ENCODE measurements around the gene ATP6V0C. TPM values are rescaled to one million over a fixed set of nuclear protein-coding genes. Genes with fewer than 3 reads are reported as not detected.
A peak's percentile ranks its signal among the peaks of the same experiment; 100 is the strongest.

Gene ATP6V0C
- polyA plus RNA-seq, 1 experiment: 32.9 TPM

GRCh38 chr16:2483939-2484897 is 29.5 kb upstream of the ATP6V0C start:
- H3K27me3 ChIP-seq (ENCODE audit: control insufficient read depth, insufficient read depth, low read length): no peaks in the 10 kb centered on the region
- peaks cover 7% of the 10 kb centered on the region for H3K36me3 ChIP-seq (ENCODE audit: control insufficient read depth, insufficient read depth, low read length)
- H3K4me3 ChIP-seq (ENCODE audit: low read depth, low read length): no peak overlapping the region
- no peak for DNase-seq (ENCODE audit: low read depth)
- no peak for TF ChIP-seq CTCF (IDR thresholded peaks at IDR 0.05; ENCODE audit: insufficient read depth, low read depth, low read length)
- CTCF ChIA-PET: interaction anchor here (0.9 to 8.3 kb wide), 3 partner anchors 17 to 54 kb away, joined by 3 to 63 read pairs (median 4); no protein-coding TSS in a partner anchor
- POLR2A ChIA-PET: no interaction called here

- TF ChIP-seq CTCF (IDR thresholded peaks at IDR 0.05; ENCODE audit: insufficient read depth, low read depth, low read length): no peak
- no peaks in the 10 kb centered on the region for H3K27me3 ChIP-seq (ENCODE audit: control insufficient read depth, insufficient read depth, low read length)
- POLR2A ChIA-PET: no interaction called here
- no peak for DNase-seq (ENCODE audit: low read depth)
- CTCF ChIA-PET: interaction anchor here (0.8 to 8.3 kb wide), 4 partner anchors 16 to 62 kb away, joined by 3 to 63 read pairs (median 4); no protein-coding TSS in a partner anchor
- no peak overlapping the region for H3K4me3 ChIP-seq (ENCODE audit: low read depth, low read length)
- peaks cover 5% of the 10 kb centered on the region for H3K36me3 ChIP-seq (ENCODE audit: control insufficient read depth, insufficient read depth, low read length)
Measured at GRCh38 chr16:2484898-2485508, 28.7 kb upstream of the ATP6V0C start.

- ChIA-PET CTCF (interaction anchor here (0.8 to 8.3 kb wide), 3 partner anchors 16 to 63 kb away, joined by 3 to 63 read pairs (median 4); no protein-coding TSS in a partner anchor), POLR2A (no interaction called here)
- TF ChIP-seq CTCF (IDR thresholded peaks at IDR 0.05; ENCODE audit: insufficient read depth, low read depth, low read length): no peak
- Histone ChIP-seq H3K36me3 (ENCODE audit: control insufficient read depth, insufficient read depth, low read length) (peaks cover 12% of the 10 kb centered on the region), H3K27me3 (ENCODE audit: control insufficient read depth, insufficient read depth, low read length) (no peaks in the 10 kb centered on the region), H3K4me3 (ENCODE audit: low read depth, low read length) (no peak overlapping the region)
- no peak for DNase-seq (ENCODE audit: low read depth)
Measured at GRCh38 chr16:2485811-2486507, 27.8 kb upstream of the ATP6V0C start.

- Histone ChIP-seq H3K27me3 (ENCODE audit: control insufficient read depth, insufficient read depth, low read length) (no peaks in the 10 kb centered on the region), H3K4me3 (ENCODE audit: low read depth, low read length) (no peak overlapping the region), H3K36me3 (ENCODE audit: control insufficient read depth, insufficient read depth, low read length) (peaks cover 12% of the 10 kb centered on the region)
- CTCF ChIA-PET: interaction anchor here (0.6 to 8.3 kb wide), 3 partner anchors 15 to 184 kb away, joined by 3 to 63 read pairs (median 4); no protein-coding TSS in a partner anchor
- 0 out of 2 replicates have a peak, but pooled peaks have one; percentile 10 for TF ChIP-seq CTCF (IDR thresholded peaks at IDR 0.05; ENCODE audit: insufficient read depth, low read depth, low read length)
- POLR2A ChIA-PET: no interaction called here
- DNase-seq (ENCODE audit: low read depth): no peak
Measured at GRCh38 chr16:2486645-2487516, 26.9 kb upstream of the ATP6V0C start.

All from BJ (cell line).